Measurements from ENCODE around the gene BTRC.

The BTRC gene

GRCh38 chr10:101446947-101447346 is 93.0 kb downstream of the BTRC start:
- H3K4me3 ChIP-seq (ENCODE audit: low read depth, low read length): no peak overlapping the region
- DNase-seq (ENCODE audit: low read depth): no peak
- TF ChIP-seq CTCF (conservative IDR thresholded peaks at IDR 0.05; ENCODE audit: low read depth, low read length): no peak

GRCh38 chr10:101447477-101447876 is 93.5 kb downstream of the BTRC start:
- no peak for DNase-seq (ENCODE audit: low read depth)
- TF ChIP-seq CTCF (conservative IDR thresholded peaks at IDR 0.05; ENCODE audit: low read depth, low read length): no peak
- no peak overlapping the region for H3K4me3 ChIP-seq (ENCODE audit: low read depth, low read length)

- no peak for TF ChIP-seq CTCF (conservative IDR thresholded peaks at IDR 0.05; ENCODE audit: low read depth, low read length)
- DNase-seq (ENCODE audit: low read depth): no peak
- no peak overlapping the region for H3K4me3 ChIP-seq (ENCODE audit: low read depth, low read length)
Observed at GRCh38 chr10:101450277-101451080, 96.5 kb downstream of the BTRC start.

GRCh38 chr10:101451261-101451660 is 97.3 kb downstream of the BTRC start:
- TF ChIP-seq CTCF (conservative IDR thresholded peaks at IDR 0.05; ENCODE audit: low read depth, low read length): no peak
- H3K4me3 ChIP-seq (ENCODE audit: low read depth, low read length): no peak overlapping the region
- DNase-seq (ENCODE audit: low read depth): no peak

GRCh38 chr10:101451667-101452069 is 97.7 kb downstream of the BTRC start:
- no peak overlapping the region for H3K4me3 ChIP-seq (ENCODE audit: low read depth, low read length)
- DNase-seq (ENCODE audit: low read depth): no peak
- no peak for TF ChIP-seq CTCF (conservative IDR thresholded peaks at IDR 0.05; ENCODE audit: low read depth, low read length)

- H3K4me3 ChIP-seq (ENCODE audit: low read depth, low read length): no peak overlapping the region
- no peak for DNase-seq (ENCODE audit: low read depth)
- TF ChIP-seq CTCF (conservative IDR thresholded peaks at IDR 0.05; ENCODE audit: low read depth, low read length): no peak
Observed at GRCh38 chr10:101452176-101452575, 98.2 kb downstream of the BTRC start.

- H3K4me3 ChIP-seq (ENCODE audit: low read depth, low read length): no peak overlapping the region
- DNase-seq (ENCODE audit: low read depth): no peak
- TF ChIP-seq CTCF (conservative IDR thresholded peaks at IDR 0.05; ENCODE audit: low read depth, low read length): no peak
Observed at GRCh38 chr10:101452593-101452992, 98.6 kb downstream of the BTRC start.

All from choroid plexus epithelial cell (primary cell).